Epithelial cell of esophagus (primary cell): Measurements from ENCODE around the gene ADGRD1.

Experiments
- DNase-seq: peaks from one replicate; pipeline ENCODE4 v3.0.0; 2010; ENCODE audit warnings: low read depth
- H3K4me3 ChIP-seq: 2 replicates; pipeline ENCODE4 v1.5.1; 2011; ENCODE audit warnings: mild to moderate bottlenecking, low read length, control low read depth
- TF ChIP-seq, protein P1 (sequence below): IDR thresholded peaks from 2 replicates; pipeline ENCODE4 v1.5.1; 2011; ENCODE audit warnings: low read depth, mild to moderate bottlenecking, low read length, control low read depth, inconsistent platforms; ENCODE audit not compliant: insufficient read depth; ENCODE audit errors: missing control alignments

ADGRD1 gene

DNA sequence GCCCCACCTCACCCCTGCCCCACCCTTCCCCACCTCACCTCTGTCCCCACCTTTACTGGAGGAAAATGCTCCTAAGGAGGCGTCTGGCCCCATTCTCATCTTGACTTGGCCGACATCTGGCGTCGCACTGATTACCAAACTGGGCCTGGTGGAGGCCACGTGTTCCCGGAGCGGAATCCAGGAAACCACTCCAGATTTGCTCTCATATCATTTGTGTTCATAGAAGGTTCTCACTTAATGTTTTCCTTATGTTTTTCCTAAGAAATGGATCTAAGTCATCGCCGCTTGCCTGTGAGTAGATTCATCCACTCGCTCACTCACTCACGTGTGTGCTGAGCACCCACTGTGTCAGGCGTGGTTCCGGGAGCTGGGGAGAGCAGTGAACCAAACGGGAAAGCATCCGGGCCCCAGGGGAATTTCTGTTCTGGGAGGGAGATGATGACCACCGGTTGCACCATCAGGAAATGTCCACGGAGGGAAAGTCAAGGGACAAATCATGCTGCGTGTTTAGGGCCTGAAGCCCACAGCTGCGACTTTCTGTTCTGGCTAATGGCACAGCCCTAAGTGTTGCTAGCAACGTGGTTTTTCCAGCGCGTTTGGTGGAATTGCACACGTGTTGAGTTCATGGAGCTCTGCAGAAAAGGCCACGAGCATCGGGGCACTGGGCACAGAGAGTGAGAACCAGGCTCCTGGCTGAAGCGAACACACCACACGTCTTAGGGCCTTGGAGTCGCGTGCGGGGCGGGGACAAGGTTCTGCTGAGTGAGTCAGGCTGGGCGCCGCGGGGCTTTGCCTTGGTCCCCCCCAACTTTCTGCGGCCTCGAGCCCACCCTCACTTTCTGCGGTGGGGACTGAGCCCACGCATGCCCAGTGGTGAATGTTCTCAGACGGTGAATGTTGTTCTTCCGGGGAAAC is 57.7 kb downstream of the ADGRD1 start:
- DNase-seq: no peak
- TF ChIP-seq, protein P1, sequence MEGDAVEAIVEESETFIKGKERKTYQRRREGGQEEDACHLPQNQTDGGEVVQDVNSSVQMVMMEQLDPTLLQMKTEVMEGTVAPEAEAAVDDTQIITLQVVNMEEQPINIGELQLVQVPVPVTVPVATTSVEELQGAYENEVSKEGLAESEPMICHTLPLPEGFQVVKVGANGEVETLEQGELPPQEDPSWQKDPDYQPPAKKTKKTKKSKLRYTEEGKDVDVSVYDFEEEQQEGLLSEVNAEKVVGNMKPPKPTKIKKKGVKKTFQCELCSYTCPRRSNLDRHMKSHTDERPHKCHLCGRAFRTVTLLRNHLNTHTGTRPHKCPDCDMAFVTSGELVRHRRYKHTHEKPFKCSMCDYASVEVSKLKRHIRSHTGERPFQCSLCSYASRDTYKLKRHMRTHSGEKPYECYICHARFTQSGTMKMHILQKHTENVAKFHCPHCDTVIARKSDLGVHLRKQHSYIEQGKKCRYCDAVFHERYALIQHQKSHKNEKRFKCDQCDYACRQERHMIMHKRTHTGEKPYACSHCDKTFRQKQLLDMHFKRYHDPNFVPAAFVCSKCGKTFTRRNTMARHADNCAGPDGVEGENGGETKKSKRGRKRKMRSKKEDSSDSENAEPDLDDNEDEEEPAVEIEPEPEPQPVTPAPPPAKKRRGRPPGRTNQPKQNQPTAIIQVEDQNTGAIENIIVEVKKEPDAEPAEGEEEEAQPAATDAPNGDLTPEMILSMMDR: no peak
- H3K4me3 ChIP-seq: no peak overlapping the region

DNA sequence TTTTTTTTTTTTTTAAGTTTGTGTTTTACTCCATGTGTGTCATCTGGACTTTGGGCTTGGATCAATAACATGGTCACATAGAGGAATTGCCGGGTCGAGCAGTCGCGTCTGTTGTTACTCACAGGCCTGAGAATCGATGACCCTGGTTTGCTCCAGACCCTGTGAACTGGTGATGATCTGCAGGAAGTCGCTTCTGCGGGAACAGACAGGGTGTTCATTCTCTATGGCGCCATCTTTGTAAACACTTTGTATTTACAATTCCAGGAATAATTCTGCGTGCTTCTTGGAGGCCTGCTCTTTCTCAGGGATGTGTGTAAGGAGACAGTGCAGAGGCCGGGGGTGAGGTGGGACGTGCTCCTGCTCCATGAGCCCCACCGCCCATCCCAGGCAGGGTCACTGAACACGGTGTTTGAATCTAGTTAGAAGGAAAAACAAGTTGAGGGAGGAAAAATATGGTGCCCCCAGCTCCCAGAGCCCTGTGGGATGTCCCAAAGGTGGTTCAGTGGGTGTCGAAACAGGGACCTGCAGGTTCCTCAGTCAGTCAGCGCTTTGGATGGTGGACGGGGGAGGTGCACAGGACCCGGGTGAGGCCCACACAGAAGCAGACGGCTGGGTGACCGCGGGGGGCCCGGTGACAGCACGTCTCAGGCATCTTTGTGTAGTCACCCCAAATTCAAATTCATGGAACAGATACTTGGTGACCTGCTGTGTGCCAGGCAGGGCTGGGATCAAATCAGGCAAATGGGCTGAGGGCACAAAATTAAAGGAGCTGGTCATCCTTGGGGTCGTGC is 58.8 kb downstream of the ADGRD1 start:
- DNase-seq: no peak
- H3K4me3 ChIP-seq: no peak overlapping the region
- TF ChIP-seq, protein P1: no peak

DNA sequence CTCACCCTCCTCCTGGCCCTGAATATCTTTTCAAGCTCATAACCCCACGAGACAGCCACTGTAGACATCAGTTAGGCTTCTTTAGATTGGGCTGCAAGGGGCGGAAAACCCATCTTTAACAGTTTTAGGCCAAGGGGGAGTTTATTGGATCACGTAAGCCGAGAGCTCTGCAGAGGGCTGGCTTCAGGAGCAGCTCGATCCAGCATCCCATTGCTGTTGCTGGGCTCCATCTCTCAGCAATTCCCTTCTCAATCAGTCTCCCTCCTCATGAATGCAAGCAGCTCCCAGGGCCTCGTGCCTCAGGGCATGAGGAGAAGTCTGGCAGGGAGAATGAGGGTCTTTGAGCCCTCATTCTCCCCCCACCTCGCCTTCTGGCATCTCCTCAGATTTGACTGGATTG is 59.4 kb downstream of the ADGRD1 start:
- DNase-seq: no peak
- TF ChIP-seq, protein P1: no peak
- H3K4me3 ChIP-seq: no peak overlapping the region

DNA sequence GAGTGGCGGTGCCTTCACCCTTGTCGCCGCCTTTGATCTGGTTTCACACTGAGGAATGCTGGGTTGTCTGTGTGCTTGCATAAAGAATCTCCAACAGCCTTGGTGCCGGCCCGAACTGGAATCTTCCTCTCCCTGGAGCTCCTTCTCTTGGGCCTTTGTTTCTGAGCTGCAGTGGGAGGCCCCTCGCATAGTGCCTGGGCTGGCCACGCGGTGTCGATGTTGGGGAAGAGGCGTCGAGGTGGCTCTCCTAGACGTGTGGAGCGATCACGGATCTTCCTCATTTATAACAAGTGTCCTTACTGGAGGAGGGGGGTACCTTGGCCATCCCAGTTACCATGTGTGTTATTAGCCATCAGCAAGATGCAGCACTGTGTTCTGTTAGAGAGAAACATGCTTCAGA is 60.6 kb downstream of the ADGRD1 start:
- no peak for DNase-seq
- TF ChIP-seq, protein P1: no peak
- no peak overlapping the region for H3K4me3 ChIP-seq

DNA sequence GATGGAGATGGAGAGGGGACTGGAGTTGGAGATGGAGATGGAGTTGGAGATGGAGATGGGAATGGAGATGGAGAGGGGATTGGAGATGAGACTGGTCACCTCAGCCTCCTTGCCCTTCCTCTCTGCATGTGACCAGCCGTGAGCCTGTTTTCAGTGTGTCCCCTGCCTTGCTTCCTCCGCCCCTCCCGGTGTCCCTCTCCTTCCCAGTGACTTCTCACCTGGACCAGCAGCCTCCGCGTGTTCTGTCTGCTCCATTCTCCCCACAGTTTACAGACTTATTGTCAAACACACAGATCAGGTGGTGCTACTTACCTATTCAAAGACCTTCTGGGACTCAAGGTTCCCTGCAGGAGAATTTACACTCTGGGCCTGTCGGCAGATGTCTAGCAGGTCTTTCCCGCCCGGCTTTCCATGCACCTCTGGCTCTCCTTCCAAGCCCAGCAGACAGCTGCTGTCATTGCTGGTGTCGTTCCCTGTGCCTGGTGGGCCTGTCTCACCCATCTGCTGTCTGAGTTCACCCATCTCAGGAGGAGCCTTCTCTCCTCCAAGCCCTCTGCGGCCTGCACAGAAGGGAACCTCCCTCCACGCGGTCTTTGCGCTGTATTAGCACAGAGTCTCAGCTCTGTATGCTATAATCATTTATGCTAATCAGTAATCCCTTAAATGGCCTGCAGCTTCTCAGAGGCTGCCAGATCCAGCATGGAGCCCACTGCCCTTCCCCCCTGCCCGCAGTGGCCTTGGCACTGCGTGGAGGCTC is 62.1 kb downstream of the ADGRD1 start:
- no peak for DNase-seq
- H3K4me3 ChIP-seq: no peak overlapping the region
- TF ChIP-seq, protein P1: no peak

DNA sequence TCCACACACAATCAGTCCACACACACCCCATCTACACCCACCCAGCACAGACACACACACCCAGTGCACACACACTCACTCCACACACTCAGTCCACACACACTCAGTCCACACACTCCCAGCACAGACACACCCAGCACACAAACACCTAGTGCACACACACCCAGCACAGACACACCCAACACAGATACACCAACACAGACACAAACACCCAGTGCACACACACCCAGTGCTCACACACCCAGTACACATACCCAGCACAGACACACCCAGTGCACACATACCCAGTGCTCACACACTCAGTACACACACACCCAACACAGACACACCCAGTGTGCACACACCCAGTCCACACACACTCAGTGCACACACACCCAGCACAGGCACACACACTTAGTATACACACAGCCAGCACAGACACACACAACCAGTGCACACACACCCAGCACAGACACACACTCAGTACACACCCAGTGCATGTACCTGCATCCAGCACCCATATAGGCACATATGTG is 63.8 kb downstream of the ADGRD1 start:
- DNase-seq: no peak
- no peak overlapping the region for H3K4me3 ChIP-seq
- TF ChIP-seq, protein P1: no peak
